ENCODE measurements around the gene ITPR3.
"Not testable (repeated sequence)": the region's sequence is repeated elsewhere in the genome, so short reads cannot be mapped to it uniquely, and the experiment has no call there.

ITPR3 gene

DNA sequence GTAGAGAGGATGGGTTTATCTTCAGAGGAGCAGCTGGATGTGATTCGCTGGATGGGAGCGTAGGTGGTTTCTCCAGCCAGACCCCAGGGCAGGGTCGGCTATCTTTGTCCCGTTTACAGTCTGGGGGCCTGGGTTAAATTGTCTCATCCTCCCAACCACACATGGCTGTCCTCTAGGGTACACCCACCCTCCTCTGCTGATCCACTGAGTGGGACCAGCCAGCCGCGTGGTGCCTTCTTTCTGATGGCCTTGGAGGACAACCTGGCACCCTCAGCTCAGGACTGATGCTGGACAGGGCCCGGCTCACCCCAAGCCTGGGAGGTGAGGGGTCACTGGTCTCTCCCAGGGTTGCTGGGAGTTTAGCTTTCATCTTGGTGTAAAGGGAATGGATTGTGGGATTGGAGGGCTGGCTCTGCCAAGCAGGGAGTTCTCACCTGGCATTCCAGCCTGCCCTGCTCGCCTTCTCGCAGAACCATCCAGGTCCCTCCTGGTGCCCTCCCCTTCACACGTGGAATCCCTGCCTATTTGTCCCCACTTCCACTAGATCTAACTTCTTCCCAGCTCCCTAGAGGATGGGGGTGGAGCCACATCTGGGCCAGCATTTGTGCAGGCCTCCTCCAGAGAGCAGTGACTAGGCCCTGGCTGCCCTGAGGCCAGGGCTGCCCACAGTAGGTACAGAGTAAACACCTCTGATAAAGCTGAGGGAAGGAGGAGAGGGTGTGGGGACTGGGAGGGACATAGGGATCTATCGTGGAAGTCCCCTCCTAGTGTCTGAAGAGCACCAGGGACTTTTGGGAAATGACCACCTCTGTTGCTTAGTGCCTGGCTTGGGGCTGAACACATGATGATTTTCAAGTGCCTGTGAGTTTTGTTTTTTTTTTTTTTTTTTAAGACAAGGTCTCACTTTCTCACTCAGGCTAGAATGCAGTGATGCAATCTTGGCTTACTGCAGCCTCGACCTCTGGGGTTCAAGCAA is 1.6 kb downstream of the ITPR3 start:
- POLR2A ChIA-PET: no interaction called here
- TF ChIP-seq, protein P1, sequence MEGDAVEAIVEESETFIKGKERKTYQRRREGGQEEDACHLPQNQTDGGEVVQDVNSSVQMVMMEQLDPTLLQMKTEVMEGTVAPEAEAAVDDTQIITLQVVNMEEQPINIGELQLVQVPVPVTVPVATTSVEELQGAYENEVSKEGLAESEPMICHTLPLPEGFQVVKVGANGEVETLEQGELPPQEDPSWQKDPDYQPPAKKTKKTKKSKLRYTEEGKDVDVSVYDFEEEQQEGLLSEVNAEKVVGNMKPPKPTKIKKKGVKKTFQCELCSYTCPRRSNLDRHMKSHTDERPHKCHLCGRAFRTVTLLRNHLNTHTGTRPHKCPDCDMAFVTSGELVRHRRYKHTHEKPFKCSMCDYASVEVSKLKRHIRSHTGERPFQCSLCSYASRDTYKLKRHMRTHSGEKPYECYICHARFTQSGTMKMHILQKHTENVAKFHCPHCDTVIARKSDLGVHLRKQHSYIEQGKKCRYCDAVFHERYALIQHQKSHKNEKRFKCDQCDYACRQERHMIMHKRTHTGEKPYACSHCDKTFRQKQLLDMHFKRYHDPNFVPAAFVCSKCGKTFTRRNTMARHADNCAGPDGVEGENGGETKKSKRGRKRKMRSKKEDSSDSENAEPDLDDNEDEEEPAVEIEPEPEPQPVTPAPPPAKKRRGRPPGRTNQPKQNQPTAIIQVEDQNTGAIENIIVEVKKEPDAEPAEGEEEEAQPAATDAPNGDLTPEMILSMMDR (IDR thresholded peaks at IDR 0.05; ENCODE audit: control extremely low read depth, extremely low read depth, low read depth, missing control alignments): no peak
- DNase-seq (ENCODE audit: extremely low spot score): no peak
- CTCF ChIA-PET: interaction anchor here (1.7 to 6.8 kb wide), 7 partner anchors 9 to 80 kb away, joined by 4 to 26 read pairs (median 16); no protein-coding TSS in a partner anchor

- no peak for DNase-seq (ENCODE audit: extremely low spot score)
Measured at GRCh38 chr6:33623895-33624381, 2.8 kb downstream of the ITPR3 start.

DNA sequence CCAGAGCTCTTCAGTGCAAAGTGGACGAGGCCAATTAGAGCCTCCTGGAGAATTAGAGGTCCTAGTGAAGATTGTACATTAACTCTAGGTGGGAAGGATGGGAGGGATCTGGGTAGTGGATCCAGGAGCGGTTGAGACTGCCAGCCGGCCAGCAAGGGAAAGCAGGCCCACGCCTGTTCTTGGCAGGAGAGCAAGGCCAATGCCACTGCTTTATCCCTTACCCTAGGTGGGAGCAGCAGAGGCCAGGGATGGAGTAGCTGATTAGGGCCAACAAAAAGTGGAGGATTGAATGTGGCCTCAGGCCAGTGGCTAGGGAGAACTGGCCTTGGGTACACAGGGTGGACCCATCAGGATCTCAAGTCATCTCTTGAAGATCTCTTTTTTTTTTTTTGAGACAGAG is 3.7 kb downstream of the ITPR3 start:
- ChIA-PET POLR2A (no interaction called here), CTCF (interaction anchor here (1.4 to 6.8 kb wide), 2 partner anchors 17 to 75 kb away, joined by 5 to 26 read pairs; no protein-coding TSS in a partner anchor)
- TF ChIP-seq, protein P1 (IDR thresholded peaks at IDR 0.05; ENCODE audit: control extremely low read depth, extremely low read depth, low read depth, missing control alignments): no peak
- DNase-seq (ENCODE audit: extremely low spot score): no peak

More at GRCh38 chr6:33623895-33624381, 2.8 kb downstream of the ITPR3 start:
- CTCF ChIA-PET: interaction anchor here (1.4 to 6.8 kb wide), 5 partner anchors 8 to 76 kb away, joined by 4 to 26 read pairs (median 8); no protein-coding TSS in a partner anchor
- POLR2A ChIA-PET: no interaction called here
- TF ChIP-seq, protein P1 (IDR thresholded peaks at IDR 0.05; ENCODE audit: control extremely low read depth, extremely low read depth, low read depth, missing control alignments): no peak

DNA sequence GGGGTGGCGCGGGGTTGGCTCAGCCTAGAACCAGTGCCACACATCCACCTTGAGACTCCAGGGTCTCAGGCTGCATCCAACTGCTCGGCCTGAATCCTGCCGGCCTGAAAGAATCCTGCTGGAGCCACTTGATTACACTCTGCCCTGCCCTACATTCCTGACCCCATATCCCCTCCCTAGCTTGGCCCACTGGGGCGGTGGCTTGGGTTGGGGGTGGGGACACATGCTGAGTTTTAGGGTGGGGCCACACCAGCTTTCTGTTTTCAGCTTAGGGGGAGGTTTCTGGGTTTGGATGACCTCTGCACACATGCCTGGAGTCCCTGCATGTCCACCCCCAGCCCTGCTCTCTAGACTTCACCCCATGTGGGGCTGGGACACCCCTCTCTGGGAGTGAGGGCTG is 6.8 kb downstream of the ITPR3 start:
- POLR2A ChIA-PET: no interaction called here

DNA sequence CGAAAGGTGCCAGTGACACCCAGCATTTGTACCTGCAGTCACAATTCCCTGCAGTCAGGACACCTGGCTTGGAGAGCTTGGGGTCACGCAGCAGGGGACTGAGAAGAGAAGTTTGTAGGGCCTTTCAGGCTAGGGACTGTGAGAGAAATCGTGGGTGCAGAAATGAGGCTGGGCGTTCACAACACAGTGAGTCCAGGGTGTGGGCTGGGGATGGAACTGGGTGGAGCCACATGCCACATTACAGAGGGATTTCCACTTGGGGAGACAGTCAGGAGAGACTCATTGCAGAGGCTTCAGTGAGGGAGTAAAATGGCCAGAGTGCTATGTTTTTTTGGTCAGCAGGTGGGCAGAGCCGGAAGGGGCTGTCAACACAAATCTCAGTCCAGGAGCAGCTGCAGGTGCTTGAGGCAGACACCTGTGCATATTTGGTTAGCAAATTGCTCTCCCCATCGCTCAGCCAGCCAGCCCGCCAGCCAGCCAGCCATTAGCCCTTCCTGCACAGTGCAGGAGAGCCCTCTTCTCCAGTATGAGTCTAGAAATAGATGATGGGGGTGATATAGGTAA is 7.4 kb downstream of the ITPR3 start:
- POLR2A ChIA-PET: no interaction called here
- no peak for DNase-seq (ENCODE audit: extremely low spot score)
- TF ChIP-seq, protein P1 (IDR thresholded peaks at IDR 0.05; ENCODE audit: control extremely low read depth, extremely low read depth, low read depth, missing control alignments): no peak
- CTCF ChIA-PET: no interaction called here

More for the DNA sequence above, 6.8 kb downstream of the ITPR3 start:
- TF ChIP-seq, protein P1 (IDR thresholded peaks at IDR 0.05; ENCODE audit: control extremely low read depth, extremely low read depth, low read depth, missing control alignments): no peak
- no peak for DNase-seq (ENCODE audit: extremely low spot score)
- CTCF ChIA-PET: interaction anchor here (6.8 kb wide), 1 partner anchor 20 kb away, joined by 26 read pairs; no protein-coding TSS in a partner anchor

DNA sequence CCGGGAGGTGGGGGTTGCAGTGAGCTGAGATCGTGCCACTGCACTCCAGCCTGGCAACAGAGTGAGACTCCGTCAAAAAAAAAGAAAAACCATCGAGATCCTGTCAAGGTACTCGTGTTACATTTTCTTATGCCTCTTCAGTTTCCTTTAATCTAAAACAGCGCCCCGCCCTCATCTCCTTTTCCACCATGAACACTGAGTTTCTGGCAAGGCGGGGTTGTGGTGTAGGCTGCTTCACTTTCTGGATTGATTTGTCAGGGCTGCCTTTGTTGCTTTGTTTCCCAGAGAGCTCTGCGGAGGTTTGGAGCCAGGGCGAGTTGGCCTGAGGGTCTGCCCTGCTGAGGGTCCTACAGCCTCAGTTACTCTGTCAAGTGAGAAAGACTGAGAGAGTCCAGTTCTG is 8.9 kb downstream of the ITPR3 start:
- DNase-seq (ENCODE audit: extremely low spot score): no peak
- CTCF ChIA-PET: interaction anchor here (1.0 to 3.2 kb wide), 6 partner anchors 8 to 45 kb away, joined by 3 to 25 read pairs (median 3); partner anchors contain the start of gene ITPR3
- TF ChIP-seq, protein P1 (IDR thresholded peaks at IDR 0.05; ENCODE audit: control extremely low read depth, extremely low read depth, low read depth, missing control alignments): no peak
- POLR2A ChIA-PET: no interaction called here

GRCh38 chr6:33631521-33631920 is 10.4 kb downstream of the ITPR3 start:
- POLR2A ChIA-PET; DNase-seq (ENCODE audit: extremely low spot score): not testable (repeated sequence)
- CTCF ChIA-PET: interaction anchor here (0.8 to 3.7 kb wide), 11 partner anchors 10 to 177 kb away, joined by 3 to 25 read pairs (median 5); partner anchors contain the start of genes ITPR3 and ZBTB9

All from GM10248 (cell line).